Measurements from ENCODE around the gene PRPF31. TPM values are rescaled to one million over a fixed set of nuclear protein-coding genes. Genes with fewer than 3 reads are reported as not detected.

PRPF31 gene
- total and polyA plus RNA-seq, 9 of the 15 experiments (the other 6 are each of a cell fraction or from before 2014, with no cell fraction given): 5.8 to 92.2 (median 69.2) TPM

DNA sequence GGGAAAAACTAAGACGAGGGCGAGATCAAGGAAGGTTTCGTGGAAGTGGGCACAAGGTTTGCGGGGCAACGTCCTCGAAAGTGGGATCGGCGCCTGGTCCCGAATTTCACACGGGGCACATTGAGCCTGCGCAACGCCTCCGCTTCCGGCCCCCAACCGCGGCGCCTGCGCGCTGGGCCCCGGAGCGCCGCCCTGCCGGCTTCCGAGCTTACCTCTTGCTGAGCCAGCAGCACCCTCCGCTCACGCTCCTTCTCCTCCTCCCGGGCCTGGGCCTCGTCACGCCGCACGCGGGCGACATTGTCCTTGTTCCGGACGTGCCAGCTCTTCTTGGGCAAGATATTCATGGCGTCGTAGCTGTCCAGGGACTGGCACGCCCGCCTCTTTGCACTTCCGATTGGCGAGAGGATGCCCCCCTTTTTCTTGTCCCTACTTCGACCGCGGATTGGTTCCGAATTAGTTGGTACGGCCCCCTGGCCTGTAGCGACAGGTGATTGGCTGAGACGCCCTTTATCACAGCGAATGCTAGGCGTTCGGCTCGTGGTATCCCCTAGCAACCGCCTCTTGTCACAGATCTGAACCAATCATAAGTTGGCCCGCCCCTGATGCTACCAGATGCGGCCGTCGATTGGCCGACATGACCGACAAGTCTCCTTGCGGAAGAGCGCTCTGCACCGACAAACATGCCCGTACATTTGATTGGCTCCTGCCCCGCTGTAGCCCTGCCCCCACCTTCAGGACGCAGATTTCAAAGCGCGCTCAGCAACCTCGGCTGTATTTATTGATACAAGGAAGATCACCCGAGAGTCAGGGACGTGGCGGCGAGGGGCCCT, 44.0 kb downstream of the PRPF31 start, which contains the start of gene LENG1 (continued):
- TF ChIP-seq, protein P1, sequence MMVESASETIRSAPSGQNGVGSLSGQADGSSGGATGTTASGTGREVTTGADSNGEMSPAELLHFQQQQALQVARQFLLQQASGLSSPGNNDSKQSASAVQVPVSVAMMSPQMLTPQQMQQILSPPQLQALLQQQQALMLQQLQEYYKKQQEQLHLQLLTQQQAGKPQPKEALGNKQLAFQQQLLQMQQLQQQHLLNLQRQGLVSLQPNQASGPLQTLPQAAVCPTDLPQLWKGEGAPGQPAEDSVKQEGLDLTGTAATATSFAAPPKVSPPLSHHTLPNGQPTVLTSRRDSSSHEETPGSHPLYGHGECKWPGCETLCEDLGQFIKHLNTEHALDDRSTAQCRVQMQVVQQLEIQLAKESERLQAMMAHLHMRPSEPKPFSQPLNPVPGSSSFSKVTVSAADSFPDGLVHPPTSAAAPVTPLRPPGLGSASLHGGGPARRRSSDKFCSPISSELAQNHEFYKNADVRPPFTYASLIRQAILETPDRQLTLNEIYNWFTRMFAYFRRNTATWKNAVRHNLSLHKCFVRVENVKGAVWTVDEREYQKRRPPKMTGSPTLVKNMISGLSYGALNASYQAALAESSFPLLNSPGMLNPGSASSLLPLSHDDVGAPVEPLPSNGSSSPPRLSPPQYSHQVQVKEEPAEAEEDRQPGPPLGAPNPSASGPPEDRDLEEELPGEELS (CRISPR knock-in tag; IDR thresholded peaks at IDR 0.05; ENCODE audit: borderline replicate concordance): no peak
- TF ChIP-seq, protein P2, sequence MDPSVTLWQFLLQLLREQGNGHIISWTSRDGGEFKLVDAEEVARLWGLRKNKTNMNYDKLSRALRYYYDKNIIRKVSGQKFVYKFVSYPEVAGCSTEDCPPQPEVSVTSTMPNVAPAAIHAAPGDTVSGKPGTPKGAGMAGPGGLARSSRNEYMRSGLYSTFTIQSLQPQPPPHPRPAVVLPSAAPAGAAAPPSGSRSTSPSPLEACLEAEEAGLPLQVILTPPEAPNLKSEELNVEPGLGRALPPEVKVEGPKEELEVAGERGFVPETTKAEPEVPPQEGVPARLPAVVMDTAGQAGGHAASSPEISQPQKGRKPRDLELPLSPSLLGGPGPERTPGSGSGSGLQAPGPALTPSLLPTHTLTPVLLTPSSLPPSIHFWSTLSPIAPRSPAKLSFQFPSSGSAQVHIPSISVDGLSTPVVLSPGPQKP (CRISPR knock-in tag; IDR thresholded peaks at IDR 0.05): no peak
- TF ChIP-seq CEBPG (CRISPR knock-in tag; IDR thresholded peaks at IDR 0.05) (peak; percentile 72), CEBPG (tag; conservative IDR thresholded peaks at IDR 0.05 in 1 of 2, IDR thresholded peaks at IDR 0.05 in 1 of 2) (peak in 1 of 2 experiments; percentile 27; a peak in 1 of 4 replicates), MYNN (IDR thresholded peaks at IDR 0.05) (no peak), MYNN (CRISPR knock-in tag; IDR thresholded peaks at IDR 0.05) (no peak), COPS2 (conservative IDR thresholded peaks at IDR 0.05) (no peak), GATA2 (CRISPR knock-in tag; IDR thresholded peaks at IDR 0.05) (no peak), ZNF586 (CRISPR knock-in tag; conservative IDR thresholded peaks at IDR 0.05) (no peak), ZNF124 (CRISPR knock-in tag; IDR thresholded peaks at IDR 0.05) (no peak), NEUROD1 (IDR thresholded peaks at IDR 0.05; ENCODE audit: borderline replicate concordance, low read depth, low read length, partially characterized antibody) (peak; percentile 99), DNMT1 (IDR thresholded peaks at IDR 0.05) (no peak), CSDE1 (IDR thresholded peaks at IDR 0.05) (peak in 1 of 2 experiments; percentile 97; a peak in 2 of 4 replicates), TFAM (CRISPR knock-in tag; conservative IDR thresholded peaks at IDR 0.05) (no peak), ZFP1 (CRISPR knock-in tag; IDR thresholded peaks at IDR 0.05) (no peak), ZNF584 (CRISPR knock-in tag; IDR thresholded peaks at IDR 0.05; ENCODE audit: low read depth) (no peak)
- TF ChIP-seq, protein P3, sequence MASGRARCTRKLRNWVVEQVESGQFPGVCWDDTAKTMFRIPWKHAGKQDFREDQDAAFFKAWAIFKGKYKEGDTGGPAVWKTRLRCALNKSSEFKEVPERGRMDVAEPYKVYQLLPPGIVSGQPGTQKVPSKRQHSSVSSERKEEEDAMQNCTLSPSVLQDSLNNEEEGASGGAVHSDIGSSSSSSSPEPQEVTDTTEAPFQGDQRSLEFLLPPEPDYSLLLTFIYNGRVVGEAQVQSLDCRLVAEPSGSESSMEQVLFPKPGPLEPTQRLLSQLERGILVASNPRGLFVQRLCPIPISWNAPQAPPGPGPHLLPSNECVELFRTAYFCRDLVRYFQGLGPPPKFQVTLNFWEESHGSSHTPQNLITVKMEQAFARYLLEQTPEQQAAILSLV (tag; IDR thresholded peaks at IDR 0.05): no peak
- TF ChIP-seq, protein P4, sequence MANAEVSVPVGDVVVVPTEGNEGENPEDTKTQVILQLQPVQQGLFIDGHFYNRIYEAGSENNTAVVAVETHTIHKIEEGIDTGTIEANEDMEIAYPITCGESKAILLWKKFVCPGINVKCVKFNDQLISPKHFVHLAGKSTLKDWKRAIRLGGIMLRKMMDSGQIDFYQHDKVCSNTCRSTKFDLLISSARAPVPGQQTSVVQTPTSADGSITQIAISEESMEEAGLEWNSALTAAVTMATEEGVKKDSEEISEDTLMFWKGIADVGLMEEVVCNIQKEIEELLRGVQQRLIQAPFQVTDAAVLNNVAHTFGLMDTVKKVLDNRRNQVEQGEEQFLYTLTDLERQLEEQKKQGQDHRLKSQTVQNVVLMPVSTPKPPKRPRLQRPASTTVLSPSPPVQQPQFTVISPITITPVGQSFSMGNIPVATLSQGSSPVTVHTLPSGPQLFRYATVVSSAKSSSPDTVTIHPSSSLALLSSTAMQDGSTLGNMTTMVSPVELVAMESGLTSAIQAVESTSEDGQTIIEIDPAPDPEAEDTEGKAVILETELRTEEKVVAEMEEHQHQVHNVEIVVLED (CRISPR knock-in tag; IDR thresholded peaks at IDR 0.05): 0 out of 2 replicates have a peak, but pooled peaks have one; percentile 3
- TF ChIP-seq, protein P5, sequence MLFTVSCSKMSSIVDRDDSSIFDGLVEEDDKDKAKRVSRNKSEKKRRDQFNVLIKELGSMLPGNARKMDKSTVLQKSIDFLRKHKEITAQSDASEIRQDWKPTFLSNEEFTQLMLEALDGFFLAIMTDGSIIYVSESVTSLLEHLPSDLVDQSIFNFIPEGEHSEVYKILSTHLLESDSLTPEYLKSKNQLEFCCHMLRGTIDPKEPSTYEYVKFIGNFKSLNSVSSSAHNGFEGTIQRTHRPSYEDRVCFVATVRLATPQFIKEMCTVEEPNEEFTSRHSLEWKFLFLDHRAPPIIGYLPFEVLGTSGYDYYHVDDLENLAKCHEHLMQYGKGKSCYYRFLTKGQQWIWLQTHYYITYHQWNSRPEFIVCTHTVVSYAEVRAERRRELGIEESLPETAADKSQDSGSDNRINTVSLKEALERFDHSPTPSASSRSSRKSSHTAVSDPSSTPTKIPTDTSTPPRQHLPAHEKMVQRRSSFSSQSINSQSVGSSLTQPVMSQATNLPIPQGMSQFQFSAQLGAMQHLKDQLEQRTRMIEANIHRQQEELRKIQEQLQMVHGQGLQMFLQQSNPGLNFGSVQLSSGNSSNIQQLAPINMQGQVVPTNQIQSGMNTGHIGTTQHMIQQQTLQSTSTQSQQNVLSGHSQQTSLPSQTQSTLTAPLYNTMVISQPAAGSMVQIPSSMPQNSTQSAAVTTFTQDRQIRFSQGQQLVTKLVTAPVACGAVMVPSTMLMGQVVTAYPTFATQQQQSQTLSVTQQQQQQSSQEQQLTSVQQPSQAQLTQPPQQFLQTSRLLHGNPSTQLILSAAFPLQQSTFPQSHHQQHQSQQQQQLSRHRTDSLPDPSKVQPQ (CRISPR knock-in tag; IDR thresholded peaks at IDR 0.05; ENCODE audit: borderline replicate concordance): no peak
